K562 (cell line): ENCODE results near the gene SERPINF2.

ENCODE experiments used
- ATF4 ChIP-seq: fragments of 450-650 bp; formaldehyde crosslinking; IDR thresholded peaks from 2 replicates; pipeline ENCODE4 v1.4.0; 2022; ENCODE audit warnings: mild to moderate bottlenecking, moderate library complexity
- CTCF ChIP-seq, 3 experiments: IDR thresholded peaks in 2 of 3; conservative IDR thresholded peaks in 1 of 3; 2 replicates each; pipeline ENCODE4 v1.5.1; 2011 to 2012; ENCODE audit warnings: low read length in 3 of 3, mild to moderate bottlenecking in 3 of 3, control low read depth in 2 of 3, improper control_type of control experiment in 1 of 3, inconsistent platforms in 1 of 3, low read depth in 1 of 3, mixed read lengths in 1 of 3, moderate library complexity in 1 of 3; ENCODE audit not compliant: insufficient read depth in 2 of 3
- EP300 ChIP-seq: IDR thresholded peaks from 2 replicates; pipeline ENCODE4 v1.6.1; 2012; ENCODE audit warnings: low read length, improper control_type of control experiment
- ETS1 ChIP-seq: conservative IDR thresholded peaks from 2 replicates; pipeline ENCODE4 v1.6.1; 2011; ENCODE audit warnings: low read depth, mild to moderate bottlenecking, low read length; ENCODE audit not compliant: control insufficient read depth
- GABPA ChIP-seq: fragments of 200-800 bp; sonication (Bioruptor generic); conservative IDR thresholded peaks from 2 replicates; pipeline ENCODE4 v1.6.1; 2016; ENCODE audit warnings: low read depth, missing genetic modification characterization, missing compliant biosample characterization
- GATA2 ChIP-seq: sonication (generic); formaldehyde crosslinking; IDR thresholded peaks from 2 replicates; pipeline ENCODE4 v1.4.0; 2020; ENCODE audit warnings: mild to moderate bottlenecking, missing genetic modification reagents
- KDM5B ChIP-seq: fragments of 200-600 bp; sonication (generic); IDR thresholded peaks from 2 replicates; pipeline ENCODE4 v1.6.1; 2012; ENCODE audit warnings: low read depth, mild to moderate bottlenecking, moderate library complexity, low read length, control low read depth, inconsistent platforms; ENCODE audit not compliant: insufficient replicate concordance
- MEF2A ChIP-seq: IDR thresholded peaks from 2 replicates; pipeline ENCODE4 v1.6.1; 2011; ENCODE audit warnings: low read depth, mild to moderate bottlenecking, low read length, moderate library complexity; ENCODE audit not compliant: control insufficient read depth
- NELFE ChIP-seq: IDR thresholded peaks from 2 replicates; pipeline ENCODE4 v1.6.1; 2011; ENCODE audit warnings: mild to moderate bottlenecking; ENCODE audit not compliant: insufficient read depth, insufficient read length
- POLR2A ChIP-seq: fragments of 450-650 bp; conservative IDR thresholded peaks from 2 replicates; pipeline ENCODE4 v1.6.1; 2016
- SIN3A ChIP-seq, 2 experiments: fragments of 150-350 bp in 1 of 2; IDR thresholded peaks; 2 replicates each; pipeline ENCODE4 v1.6.1; 2011 to 2016; ENCODE audit warnings: borderline replicate concordance in 2 of 2, low read depth in 2 of 2, low read length in 2 of 2, mild to moderate bottlenecking in 2 of 2, moderate library complexity in 2 of 2; ENCODE audit not compliant: control insufficient read depth in 1 of 2
- USF2 ChIP-seq: sonication (generic); formaldehyde crosslinking; IDR thresholded peaks from 2 replicates; pipeline ENCODE4 v1.5.0; 2020; ENCODE audit warnings: missing genetic modification reagents

- no peak for TF ChIP-seq KDM5B
- no peak for TF ChIP-seq GABPA (tag)
- no peak for TF ChIP-seq USF2 (CRISPR knock-in tag)
- no peak for TF ChIP-seq NELFE
- TF ChIP-seq POLR2A: no peak
- TF ChIP-seq EP300: no peak
- TF ChIP-seq CTCF (IDR thresholded peaks at IDR 0.05 in 2 of 3, conservative IDR thresholded peaks at IDR 0.05 in 1 of 3; ENCODE audit: insufficient read depth in 2 of 3, low read depth in 1 of 3, low read length in 3 of 3): no peak
- no peak for TF ChIP-seq MEF2A
- no peak for TF ChIP-seq ATF4 (CRISPR knock-in tag)
- no peak for TF ChIP-seq GATA2 (CRISPR knock-in tag)
- no peak for TF ChIP-seq ETS1
- TF ChIP-seq SIN3A (IDR thresholded peaks at IDR 0.05; ENCODE audit: borderline replicate concordance in 2 of 2, control insufficient read depth in 1 of 2, low read depth in 2 of 2, low read length in 2 of 2): no peak
Measured at GRCh38 chr17:1712271-1712670, 30.4 kb upstream of the SERPINF2 start.
